ENCODE measurements around the gene AUTS2.

- TF ChIP-seq CTCF (IDR thresholded peaks at IDR 0.05) (no peak), POLR2A (IDR thresholded peaks at IDR 0.05) (no peak)
Observed at GRCh38 chr7:70421319-70421718, 823.0 kb downstream of the AUTS2 start.
